Ishikawa (cell line): Measurements from ENCODE around the gene CFHR3.
A peak's percentile ranks its signal among the peaks of the same experiment; 100 is the strongest.

ENCODE experiments used
- CEBPB ChIP-seq: IDR thresholded peaks from 2 replicates; pipeline ENCODE4 v1.6.1; 2012
- CREB1 ChIP-seq: IDR thresholded peaks from 2 replicates; pipeline ENCODE4 v1.6.1; 2012; ENCODE audit warnings: low read depth
- EGR1 ChIP-seq: IDR thresholded peaks from 2 replicates; pipeline ENCODE4 v1.6.1; 2012
- EP300 ChIP-seq: IDR thresholded peaks from 2 replicates; pipeline ENCODE4 v1.6.1; 2012; ENCODE audit warnings: borderline replicate concordance
- FOXM1 ChIP-seq: IDR thresholded peaks from 2 replicates; pipeline ENCODE4 v1.6.1; 2012; ENCODE audit warnings: low read depth, borderline replicate concordance
- MAX ChIP-seq: IDR thresholded peaks from 2 replicates; pipeline ENCODE4 v1.6.1; 2012
- NFIC ChIP-seq: IDR thresholded peaks from 2 replicates; pipeline ENCODE4 v1.6.1; 2012
- RAD21 ChIP-seq: IDR thresholded peaks from 2 replicates; pipeline ENCODE4 v1.6.1; 2012; ENCODE audit warnings: low read depth
- REST ChIP-seq: IDR thresholded peaks from 2 replicates; pipeline ENCODE4 v1.6.1; 2012; ENCODE audit warnings: low read depth, mild to moderate bottlenecking
- TAF1 ChIP-seq: IDR thresholded peaks from 2 replicates; pipeline ENCODE4 v1.6.1; 2012; ENCODE audit warnings: low read depth, mild to moderate bottlenecking
- TCF12 ChIP-seq: IDR thresholded peaks from 2 replicates; pipeline ENCODE4 v1.6.1; 2012; ENCODE audit warnings: low read depth
- TEAD4 ChIP-seq: IDR thresholded peaks from 2 replicates; pipeline ENCODE4 v1.6.1; 2012
- USF1 ChIP-seq: IDR thresholded peaks from 2 replicates; pipeline ENCODE4 v1.6.1; 2012
- YY1 ChIP-seq: IDR thresholded peaks from 2 replicates; pipeline ENCODE4 v1.6.1; 2012; ENCODE audit warnings: low read depth
- ZBTB7A ChIP-seq: IDR thresholded peaks from 2 replicates; pipeline ENCODE4 v1.6.1; 2012; ENCODE audit warnings: low read depth

Gene CFHR3

GRCh38 chr1:196734460-196734859 is 40.2 kb upstream of the CFHR3 start:
- TF ChIP-seq CREB1 (no peak), REST (no peak), CEBPB (no peak), TAF1 (no peak), TCF12 (no peak), TEAD4 (no peak), NFIC (no peak), MAX (no peak), EGR1 (no peak), FOXM1 (no peak), EP300 (no peak), USF1 (no peak), YY1 (no peak)

- TF ChIP-seq TAF1 = no peak
- TF ChIP-seq FOXM1 = no peak
- no peak for TF ChIP-seq ZBTB7A
- no peak for TF ChIP-seq TEAD4
- TF ChIP-seq REST = no peak
- no peak for TF ChIP-seq CEBPB
- TF ChIP-seq YY1 = no peak
- TF ChIP-seq MAX = no peak
- no peak for TF ChIP-seq NFIC
- TF ChIP-seq CREB1 = no peak
Measured at GRCh38 chr1:196738730-196739129, 35.9 kb upstream of the CFHR3 start.

GRCh38 chr1:196743244-196743643 is 31.4 kb upstream of the CFHR3 start:
- peak; percentile 40 for TF ChIP-seq RAD21

- TF ChIP-seq ZBTB7A = no peak
- no peak for TF ChIP-seq MAX
- no peak for TF ChIP-seq CREB1
- TF ChIP-seq EGR1 = no peak
- TF ChIP-seq TAF1 = no peak
- no peak for TF ChIP-seq REST
- no peak for TF ChIP-seq CEBPB
- TF ChIP-seq TCF12 = no peak
- no peak for TF ChIP-seq FOXM1
- TF ChIP-seq RAD21 = no peak
- TF ChIP-seq USF1 = no peak
- TF ChIP-seq TEAD4 = no peak
Measured at GRCh38 chr1:196773713-196774112, 927 bp upstream of the CFHR3 start.

- no peak for TF ChIP-seq YY1
- no peak for TF ChIP-seq TCF12
- no peak for TF ChIP-seq FOXM1
- no peak for TF ChIP-seq EP300
- no peak for TF ChIP-seq EGR1
- no peak for TF ChIP-seq USF1
- no peak for TF ChIP-seq NFIC
- no peak for TF ChIP-seq REST
- TF ChIP-seq TEAD4 = no peak
- TF ChIP-seq TAF1 = no peak
Measured at GRCh38 chr1:196774175-196774574, 465 bp upstream of the CFHR3 start.
